Measurements from ENCODE around the gene SNPH.

Gene SNPH

DNA sequence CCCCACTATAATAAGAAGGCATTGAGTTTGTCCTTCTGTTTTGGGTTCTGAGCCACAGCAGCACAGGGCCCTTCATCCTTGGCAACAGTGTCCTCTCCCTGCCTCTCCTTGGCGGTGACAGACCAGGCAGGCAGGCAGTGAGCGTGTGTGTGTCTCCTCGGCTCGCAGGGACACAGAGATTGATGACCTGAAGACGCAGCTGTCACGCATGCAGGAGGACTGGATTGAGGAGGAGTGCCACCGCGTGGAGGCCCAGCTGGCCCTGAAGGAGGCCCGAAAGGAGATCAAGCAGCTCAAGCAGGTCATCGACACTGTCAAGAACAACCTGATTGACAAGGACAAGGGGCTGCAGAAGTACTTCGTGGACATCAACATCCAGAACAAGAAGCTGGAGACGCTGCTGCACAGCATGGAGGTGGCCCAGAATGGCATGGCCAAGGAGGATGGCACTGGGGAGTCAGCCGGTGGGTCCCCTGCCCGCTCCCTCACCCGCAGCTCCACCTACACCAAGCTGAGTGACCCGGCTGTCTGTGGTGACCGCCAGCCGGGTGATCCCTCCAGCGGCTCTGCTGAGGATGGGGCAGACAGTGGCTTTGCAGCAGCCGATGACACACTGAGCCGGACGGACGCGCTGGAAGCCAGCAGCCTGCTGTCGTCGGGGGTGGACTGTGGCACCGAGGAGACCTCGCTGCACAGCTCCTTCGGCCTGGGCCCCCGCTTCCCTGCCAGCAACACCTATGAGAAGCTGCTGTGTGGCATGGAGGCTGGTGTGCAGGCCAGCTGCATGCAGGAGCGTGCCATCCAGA, 38.8 kb downstream of the SNPH start:
- in situ Hi-C loops (cut with MboI; ENCODE audit: low sequenced_read_pairs) = no loop called here

DNA sequence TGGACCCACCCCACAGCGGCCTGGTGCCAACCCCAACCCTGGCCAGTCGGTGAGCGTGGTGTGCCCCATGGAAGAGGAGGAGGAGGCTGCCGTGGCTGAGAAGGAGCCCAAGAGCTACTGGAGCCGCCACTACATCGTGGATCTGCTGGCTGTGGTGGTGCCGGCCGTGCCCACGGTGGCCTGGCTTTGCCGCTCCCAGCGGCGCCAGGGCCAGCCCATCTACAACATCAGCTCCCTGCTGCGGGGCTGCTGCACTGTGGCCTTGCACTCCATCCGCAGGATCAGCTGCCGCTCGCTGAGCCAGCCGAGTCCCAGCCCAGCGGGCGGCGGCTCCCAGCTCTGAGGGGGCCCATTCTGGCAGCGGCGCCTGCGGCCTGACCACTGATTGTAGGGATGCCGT, 39.6 kb downstream of the SNPH start:
- in situ Hi-C loops (cut with MboI; ENCODE audit: low sequenced_read_pairs) = no loop called here

DNA sequence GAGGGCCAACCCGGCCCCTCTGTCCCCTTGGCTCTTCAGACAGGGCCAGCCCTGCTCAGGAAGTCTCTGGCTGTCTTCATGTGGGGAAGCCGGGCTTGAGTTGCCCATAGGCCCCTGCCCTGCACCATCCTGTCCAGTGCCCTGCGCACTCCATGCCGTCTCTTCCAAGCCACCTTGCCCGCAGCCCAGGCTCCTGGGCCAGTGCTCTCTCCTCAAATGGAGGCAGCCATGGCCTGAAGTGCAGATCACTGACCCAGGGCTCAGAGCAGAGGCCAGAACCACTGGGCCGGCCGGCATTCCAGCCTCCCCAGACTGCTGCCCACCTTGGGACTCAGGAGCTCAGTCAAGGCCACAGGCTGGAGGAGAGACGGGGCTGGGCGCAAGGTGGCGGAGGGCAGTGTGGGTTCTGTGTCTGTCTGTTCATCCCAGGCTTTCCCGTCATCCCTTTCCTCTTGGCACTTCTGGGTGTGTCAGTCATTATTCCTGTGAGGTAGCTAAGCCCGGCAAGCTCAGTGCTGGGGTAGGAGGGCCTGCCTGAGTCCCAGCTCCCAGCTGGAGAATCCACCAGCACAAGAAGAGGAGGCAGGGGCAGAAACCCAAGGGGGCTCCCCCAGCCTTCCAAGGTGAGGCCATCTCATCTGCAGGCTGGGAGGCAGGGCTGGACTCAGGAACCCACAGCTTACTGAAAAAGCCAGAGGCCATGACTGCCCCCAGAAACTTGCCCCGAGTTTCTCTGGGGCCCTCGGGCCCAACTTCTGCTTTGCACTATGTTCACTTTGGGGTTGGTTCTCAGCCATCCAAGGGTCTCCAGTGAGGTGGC, 40.4 kb downstream of the SNPH start:
- in situ Hi-C loops (cut with MboI; ENCODE audit: low sequenced_read_pairs) = no loop called here

DNA sequence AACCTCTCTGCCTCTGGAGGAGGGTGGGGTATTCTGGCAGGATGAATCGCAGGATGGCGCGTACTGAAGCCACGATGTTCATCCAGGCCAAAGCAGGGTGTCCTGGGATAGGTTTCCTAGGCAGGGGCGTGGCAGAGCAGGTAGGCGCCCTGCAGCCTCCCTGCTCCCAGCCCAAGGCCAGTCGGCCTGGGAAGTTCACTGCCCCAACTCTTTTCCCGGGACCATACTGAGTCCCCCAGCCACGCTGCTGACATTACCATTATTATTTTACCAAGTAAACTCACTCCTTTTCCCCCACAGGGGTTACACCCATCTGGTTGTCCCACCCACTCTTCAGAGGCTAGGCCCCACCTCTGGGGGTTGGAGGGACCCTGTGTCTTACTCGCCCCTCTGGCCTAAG, 41.1 kb downstream of the SNPH start:
- in situ Hi-C loops (cut with MboI; ENCODE audit: low sequenced_read_pairs) = no loop called here

DNA sequence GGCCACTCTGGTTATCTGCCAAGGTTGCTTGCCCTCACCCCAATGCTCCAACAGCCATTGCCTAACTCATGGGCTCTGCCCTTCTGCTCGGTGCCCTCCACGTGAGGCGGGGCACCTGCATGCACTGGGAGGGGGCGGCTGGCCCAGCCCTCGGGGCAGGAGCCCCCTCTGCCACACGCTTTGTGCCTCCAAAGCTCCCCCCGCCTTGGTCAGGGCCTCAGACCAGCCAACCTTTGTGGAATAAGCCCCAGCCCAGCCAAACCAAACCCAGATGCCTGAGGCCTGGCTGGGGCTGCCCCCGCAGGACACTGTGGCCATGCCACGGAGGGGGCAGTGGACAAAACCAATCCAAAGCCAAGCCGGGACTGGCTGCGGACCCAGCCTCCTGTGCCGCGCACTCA, 41.5 kb downstream of the SNPH start:
- in situ Hi-C loops (cut with MboI; ENCODE audit: low sequenced_read_pairs) = no loop called here

DNA sequence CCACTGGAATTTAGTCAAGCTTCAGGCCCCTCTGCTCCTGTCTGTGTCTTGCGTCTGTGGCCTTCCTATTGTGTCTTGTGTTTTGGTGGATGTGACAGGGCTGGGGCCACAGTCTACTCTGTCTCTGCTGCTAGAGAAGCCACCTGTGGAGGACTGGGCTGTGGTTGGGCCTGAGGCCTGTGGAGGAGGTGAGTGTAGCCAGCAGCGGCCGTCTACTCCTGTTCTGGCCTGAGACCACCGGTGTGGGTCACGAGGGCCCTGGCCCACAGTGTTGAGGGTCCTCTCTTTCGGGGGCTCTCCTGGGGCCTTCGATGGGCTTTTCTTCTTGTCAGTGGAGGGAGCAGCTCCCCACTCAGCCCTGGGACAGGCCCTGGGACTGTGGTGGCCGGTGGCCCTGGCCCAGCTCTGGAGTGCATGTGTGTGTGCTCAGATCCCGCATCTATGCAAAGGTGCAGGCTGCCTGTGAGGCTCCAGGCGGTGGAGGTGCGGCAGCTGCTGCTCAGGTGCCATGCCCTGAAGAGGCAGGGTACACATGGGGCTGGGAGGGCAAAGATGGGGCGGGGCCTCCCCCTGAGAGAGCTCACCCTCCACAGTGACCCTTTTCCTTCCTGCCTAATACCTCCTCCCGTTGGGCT, 42.1 kb downstream of the SNPH start:
- in situ Hi-C loops (cut with MboI; ENCODE audit: low sequenced_read_pairs) = no loop called here

DNA sequence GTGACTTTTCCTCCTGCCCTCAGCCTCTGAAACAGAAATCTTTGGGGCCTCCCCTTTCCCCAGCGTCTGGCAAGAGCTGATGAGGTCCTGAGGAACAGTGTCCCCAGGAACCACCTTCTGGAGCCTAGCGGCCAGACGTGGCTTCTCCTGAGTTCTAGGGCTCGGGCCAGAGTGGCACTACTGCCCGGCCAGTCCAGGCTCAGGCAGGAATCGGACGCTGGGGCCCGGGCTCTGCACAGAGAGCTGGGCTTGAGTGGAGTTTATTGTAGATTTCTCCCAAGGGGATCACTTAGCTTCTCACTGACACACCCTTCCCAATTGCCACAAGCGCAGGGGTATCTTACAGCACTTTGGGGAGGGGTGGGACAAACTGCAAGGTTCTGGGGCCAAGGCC, 42.6 kb downstream of the SNPH start:
- in situ Hi-C loops (cut with MboI; ENCODE audit: low sequenced_read_pairs) = no loop called here

DNA sequence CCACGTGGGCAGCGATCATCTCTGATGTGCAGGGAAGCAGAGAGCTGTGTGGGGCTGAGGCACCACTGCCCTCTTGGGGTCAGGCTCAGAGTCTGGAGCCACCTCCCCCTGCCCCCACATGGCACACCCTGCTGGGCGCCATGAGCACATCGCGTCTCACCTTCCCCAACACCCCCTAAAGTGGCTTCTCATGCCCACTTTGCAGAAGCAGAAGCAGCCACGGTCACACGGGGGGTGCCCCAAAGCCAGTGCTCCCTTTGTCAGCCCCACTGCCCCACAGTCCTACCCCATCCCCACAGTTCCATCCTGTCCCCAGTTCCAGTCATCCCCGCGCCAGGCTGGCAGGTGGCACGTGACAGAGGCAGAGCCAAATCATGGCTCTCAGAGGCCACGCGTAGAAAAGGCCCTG, 43.3 kb downstream of the SNPH start:
- in situ Hi-C loops (cut with MboI; ENCODE audit: low sequenced_read_pairs) = no loop called here

DNA sequence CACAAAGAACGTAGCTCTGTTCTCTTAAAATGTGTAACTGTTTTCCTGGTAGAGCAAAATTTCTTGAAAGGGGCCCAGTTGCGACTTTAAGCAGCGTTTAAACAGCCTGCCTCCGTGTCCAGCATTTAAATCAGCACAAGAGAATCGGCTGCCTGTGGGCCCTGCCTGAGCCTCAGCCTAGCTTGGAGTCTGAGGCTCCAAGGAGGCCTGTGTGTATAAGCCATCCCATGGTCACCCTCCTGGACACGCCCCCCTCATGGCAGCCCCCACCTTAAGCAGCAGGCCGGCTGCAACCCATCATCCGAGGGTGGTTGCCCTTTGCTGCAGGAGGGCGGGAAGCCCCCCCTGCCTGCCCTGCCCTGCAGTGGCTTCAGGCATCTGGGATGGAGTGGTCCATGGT, 44.0 kb downstream of the SNPH start:
- in situ Hi-C loops (cut with MboI; ENCODE audit: low sequenced_read_pairs) = loop anchor here (10.0 kb wide), 1 partner anchor 125 kb away; no protein-coding TSS in a partner anchor

DNA sequence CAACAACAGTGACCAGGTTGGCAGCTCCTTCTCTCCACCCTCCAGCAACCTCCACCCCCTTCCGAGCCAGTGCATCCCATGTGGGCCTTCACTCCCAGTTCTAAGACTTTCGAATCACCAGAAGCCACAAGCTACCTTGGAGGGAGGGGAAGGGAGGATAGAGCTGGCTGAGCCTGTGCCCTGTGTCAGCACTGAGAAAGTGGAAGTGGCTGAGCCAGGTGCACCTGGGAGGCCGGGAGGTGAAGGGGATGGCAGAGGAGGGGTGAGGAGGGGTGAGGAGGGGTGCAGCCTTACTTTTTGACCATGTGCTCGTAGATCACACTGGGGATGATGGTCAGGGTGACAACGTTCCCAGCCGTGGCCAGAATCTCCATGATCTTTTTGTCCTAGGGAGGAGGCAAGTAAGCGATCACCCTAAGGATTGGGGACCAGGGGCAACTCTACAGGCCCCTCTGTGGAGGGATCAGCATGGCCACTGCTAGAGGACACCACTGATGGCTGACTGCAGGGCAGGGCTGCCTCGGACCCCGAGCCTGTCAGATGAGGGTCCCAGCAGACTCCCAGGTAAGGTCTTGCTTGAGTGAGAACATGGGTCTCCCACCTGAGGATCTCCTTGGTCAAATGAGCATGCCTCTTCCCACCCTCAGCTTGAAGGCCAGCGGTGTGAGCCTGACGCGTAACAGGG, 44.6 kb downstream of the SNPH start:
- in situ Hi-C loops (cut with MboI; ENCODE audit: low sequenced_read_pairs) = loop anchor here (10.0 kb wide), 1 partner anchor 124 kb away; no protein-coding TSS in a partner anchor

DNA sequence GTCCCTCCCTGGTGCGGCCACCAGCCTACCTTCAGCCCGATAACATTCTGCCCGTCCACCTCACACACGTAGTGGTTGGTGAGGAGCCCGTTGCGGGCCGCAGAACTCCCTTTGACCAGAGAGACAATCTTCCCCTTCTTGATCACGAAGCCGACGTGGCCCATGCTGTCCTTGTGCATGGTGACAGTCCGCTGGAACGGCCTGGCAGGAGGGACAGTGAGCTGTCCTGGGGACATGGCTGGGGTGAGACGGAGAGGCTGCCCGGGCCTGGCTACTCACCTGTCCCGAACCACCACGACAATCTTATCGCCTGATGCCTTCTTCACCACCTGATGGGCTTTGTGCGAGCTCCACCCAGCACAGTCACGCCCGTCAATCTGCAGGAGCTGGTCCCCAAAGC, 46.2 kb downstream of the SNPH start:
- in situ Hi-C loops (cut with MboI; ENCODE audit: low sequenced_read_pairs) = loop anchor here (10.0 kb wide), 1 partner anchor 122 kb away; no protein-coding TSS in a partner anchor

DNA sequence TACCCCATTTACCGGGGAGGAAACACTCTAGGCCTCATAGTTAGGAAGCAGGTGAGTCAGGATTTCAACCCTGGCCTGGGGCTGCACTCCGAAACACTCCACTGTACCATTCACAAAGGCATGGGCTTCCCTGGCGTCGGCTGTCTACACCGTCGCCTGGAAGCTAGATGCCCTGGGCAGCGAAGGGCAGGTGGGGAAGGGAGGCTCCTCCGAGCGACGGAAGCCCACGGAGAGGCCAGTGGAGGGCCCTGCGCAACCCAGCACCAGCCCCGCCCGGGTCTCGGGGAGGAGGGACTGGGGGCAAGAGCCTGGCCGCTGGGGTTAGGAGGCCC, 46.8 kb downstream of the SNPH start:
- in situ Hi-C loops (cut with MboI; ENCODE audit: low sequenced_read_pairs) = loop anchor here (10.0 kb wide), 1 partner anchor 122 kb away; no protein-coding TSS in a partner anchor

DNA sequence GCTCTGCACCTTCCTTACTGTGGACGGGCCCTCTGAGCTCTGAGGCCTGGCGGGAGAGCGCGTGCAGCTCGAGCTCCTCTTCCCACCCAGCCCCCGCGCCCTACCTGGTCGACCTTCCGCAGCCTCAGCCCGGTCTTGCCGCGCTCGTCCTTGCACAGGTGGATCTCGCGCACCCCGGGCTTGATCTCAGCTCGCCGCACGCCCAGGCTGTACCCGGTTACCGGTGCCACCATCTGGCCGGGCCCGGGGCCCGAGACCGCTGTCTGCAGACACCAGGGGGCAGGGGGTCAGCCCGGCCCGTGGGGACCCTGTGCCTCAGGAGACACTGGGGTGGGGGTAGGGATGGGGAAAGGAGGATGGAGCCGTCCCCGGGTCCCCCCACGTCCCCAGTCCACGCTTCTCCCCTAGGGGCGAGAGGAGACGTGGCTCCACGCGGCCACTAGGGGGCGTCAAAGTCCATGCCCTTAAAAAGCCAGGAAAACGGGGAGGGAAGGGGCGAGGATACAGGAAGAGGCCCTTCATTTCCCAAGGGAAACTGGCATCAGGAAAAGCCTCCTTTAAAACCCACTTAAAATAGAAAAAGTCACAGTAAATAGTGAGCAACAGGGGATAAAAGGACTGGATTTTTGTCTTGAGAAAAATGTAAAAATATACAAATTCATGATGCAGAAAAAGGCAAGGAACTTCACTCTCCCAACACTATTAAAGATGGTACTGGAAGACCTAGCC, 47.3 kb downstream of the SNPH start:
- in situ Hi-C loops (cut with MboI; ENCODE audit: low sequenced_read_pairs) = loop anchor here (10.0 kb wide), 1 partner anchor 121 kb away; no protein-coding TSS in a partner anchor

DNA sequence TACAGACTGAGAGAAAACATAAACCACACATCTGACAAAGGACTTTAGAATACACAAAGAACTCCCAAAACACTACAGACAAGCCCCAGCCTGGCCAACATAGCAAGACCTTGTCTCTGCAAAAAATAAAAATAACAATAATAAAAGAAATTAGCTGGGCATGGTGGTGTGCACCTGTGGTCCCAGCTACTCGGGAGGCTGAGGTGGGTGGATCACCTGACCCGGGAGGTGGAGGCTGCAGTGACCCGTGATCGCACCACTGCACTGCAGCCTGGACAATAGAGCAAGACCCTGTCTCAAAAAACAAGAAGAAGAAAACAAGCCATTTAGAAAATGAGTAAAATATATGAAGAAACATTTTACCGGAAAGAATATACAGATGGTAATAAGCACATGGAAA, 49.7 kb downstream of the SNPH start:
- in situ Hi-C loops (cut with MboI; ENCODE audit: low sequenced_read_pairs) = loop anchor here (10.0 kb wide), 1 partner anchor 119 kb away; no protein-coding TSS in a partner anchor

DNA sequence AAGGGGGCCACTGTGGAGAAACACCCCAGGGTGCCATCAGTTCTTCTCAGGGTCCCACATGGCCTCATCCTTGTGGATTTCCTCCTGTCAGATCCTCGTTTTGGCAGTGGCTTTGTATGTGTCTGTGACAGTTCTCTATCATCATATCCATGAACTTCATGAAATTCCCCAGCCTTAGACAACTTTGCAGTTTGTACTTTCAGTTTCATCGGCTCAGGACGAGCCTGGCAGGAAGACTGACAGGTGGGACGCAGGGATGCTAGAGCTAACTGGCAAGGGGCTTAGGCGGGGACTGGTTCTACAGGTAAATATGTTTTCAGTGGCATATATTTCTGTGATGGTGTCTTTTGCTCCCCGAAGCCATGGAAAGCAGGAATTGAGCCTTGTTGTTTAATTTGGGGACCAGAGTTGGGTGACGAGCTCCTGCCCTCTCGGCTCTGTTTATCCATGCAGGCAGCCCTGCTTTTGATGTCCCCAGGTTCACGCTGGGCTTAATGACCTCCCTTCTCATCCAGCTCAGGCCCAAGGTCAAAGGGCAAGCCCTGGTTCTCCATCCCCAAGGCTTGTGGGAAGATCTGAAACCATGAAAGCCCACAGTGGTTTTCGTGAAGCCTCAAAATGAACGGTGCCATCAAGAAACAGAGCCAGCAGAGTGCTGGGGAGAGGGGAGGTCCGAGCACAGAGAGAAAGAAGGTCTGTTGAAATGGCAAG, 51.6 kb downstream of the SNPH start:
- in situ Hi-C loops (cut with MboI; ENCODE audit: low sequenced_read_pairs) = loop anchor here (10.0 kb wide), 1 partner anchor 117 kb away; no protein-coding TSS in a partner anchor

DNA sequence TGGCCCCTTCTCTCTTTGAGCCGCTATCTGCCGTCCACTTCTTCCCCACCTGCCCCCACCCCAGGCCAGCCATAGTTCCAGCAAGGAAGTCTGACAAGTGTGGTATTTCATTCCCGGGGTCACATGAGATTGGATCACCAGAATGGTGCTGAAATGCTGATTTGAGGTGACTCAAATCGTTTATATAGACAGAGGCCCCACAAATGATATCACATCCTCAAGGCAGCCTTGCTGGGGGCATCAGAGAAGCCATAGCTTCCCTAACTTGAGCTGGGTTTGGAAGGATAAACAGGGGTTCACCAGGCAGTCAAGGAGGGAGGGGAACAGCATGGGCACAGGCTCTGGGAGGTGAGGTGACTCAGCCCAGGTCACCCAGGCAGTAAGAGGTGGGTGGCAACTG, 53.0 kb downstream of the SNPH start:
- in situ Hi-C loops (cut with MboI; ENCODE audit: low sequenced_read_pairs) = loop anchor here (10.0 kb wide), 1 partner anchor 116 kb away; no protein-coding TSS in a partner anchor

DNA sequence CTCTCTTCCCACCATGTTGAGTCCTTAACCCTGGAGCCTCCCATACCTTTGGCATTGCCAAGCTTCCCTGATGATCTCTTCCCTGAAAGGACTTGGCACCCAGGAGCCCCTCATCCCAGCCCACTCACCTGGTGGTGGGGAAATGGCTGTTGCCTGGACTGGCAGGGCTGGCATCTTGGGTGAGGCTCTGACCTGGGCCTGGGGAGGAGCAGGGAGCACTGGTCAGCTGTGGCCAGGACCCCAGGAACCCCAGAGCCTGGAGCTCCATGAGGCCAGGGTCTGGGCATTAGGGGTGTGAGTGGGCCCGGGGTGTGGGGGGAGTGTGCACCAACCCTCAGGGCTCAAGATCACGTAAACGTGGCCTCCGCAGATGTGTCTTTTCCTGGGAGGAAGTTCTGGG, 53.4 kb downstream of the SNPH start:
- in situ Hi-C loops (cut with MboI; ENCODE audit: low sequenced_read_pairs) = loop anchor here (10.0 kb wide), 1 partner anchor 115 kb away; no protein-coding TSS in a partner anchor

DNA sequence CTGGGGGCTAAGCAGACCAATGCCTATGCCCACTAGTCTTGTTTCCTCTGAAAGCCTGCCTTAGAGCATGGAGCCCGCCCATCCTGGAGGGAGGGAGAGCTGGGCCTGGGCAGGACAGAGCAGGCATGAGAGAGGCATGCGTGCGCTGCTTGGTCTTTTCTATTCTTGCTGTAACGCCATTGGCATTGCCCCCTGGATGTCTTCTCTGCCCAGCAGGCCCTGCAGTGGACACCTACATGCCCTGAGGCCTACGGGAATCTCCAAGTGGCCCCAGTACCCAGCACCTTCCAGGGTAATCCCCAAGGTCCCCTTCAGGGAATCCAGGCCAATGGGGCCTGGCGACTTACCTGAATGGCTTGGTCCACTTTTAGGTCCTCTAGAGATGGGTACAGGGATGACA, 53.9 kb downstream of the SNPH start:
- in situ Hi-C loops (cut with MboI; ENCODE audit: low sequenced_read_pairs) = no loop called here

DNA sequence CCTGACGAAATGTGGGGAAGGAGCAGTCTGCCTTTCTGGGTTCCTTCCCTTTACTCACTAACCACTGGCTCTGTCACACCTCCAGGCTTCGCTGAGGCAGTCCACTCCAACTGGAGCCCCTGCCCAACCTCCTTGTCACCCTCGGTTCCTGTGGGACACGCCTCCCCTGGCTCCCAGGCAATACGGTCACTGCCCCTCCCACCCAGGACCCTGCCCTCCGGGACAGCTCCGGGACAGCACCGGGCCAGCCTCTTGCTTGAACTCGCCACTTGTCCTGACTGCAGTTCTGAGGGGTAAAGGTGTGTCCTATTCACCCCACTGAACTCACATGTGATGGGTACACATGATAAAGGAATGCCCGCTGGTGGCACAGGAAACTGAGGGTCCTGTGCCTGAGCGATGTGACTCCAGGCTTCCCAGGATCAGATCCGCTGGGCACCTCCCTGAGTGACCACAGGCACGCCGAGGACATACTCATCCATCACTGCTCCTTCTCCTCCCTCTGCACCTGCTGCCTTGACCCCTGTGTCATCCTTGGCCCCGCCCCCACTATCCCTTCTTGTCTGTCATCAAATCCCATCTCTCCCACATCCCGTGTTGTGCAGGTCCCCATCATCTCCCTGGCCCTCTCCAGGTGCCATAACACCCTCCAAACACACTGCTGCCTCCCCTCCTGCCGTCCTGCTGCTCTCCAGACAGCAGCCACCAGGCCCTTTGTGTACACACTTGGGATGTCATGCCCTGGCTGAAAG, 55.0 kb downstream of the SNPH start:
- in situ Hi-C loops (cut with MboI; ENCODE audit: low sequenced_read_pairs) = no loop called here
